ENCODE results near the gene CPSF4.
A peak's percentile ranks its signal among the peaks of the same experiment; 100 is the strongest.
"Not testable (repeated sequence)": the region's sequence is repeated elsewhere in the genome, so short reads cannot be mapped to it uniquely, and the experiment has no call there.

The CPSF4 gene

DNA sequence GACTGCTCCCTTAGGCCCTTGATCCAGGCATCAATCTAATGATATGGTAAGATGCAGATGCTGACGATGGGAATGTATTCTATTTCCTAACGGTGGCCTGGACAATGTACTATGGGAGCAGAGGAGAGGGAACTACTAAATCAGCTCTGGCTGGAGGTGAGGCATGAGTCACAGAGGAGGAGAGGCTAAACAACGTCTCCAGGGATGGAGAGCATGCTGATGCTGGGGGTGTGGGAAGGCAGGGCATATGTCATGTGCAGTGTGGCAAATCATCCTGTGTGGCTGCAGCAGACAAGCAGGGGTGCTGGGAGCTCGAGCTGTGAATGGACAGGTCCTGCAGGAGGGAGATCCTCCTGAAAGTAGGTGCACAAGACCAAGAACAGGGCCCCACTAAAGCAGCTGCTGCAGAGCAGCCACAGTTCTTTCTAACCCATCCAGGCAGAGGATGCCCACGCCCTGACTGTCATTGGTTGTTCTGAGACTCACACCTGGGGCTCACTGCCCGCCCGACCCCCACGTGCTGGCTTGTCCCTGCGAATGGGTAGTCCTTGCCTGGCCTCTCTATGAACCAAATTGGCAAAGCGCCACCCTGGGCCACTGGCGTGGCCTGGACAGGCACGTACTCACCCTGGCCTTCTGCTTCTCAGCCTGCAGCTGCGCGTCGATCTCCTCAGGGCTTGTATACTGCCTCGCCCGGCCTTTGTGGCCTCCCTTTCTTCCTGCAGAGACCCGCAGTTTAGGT, 34.3 kb upstream of the CPSF4 start:
- DNase-seq (ENCODE audit: low read depth, low spot score): no peak
- H3K27ac ChIP-seq: no peak overlapping the region
- no peak overlapping the region for H3K9ac ChIP-seq (ENCODE audit: insufficient read length)
- no peaks in the 10 kb centered on the region for H3K9me3 ChIP-seq (ENCODE audit: low read depth, low read length)
- no peak overlapping the region for H3K4me3 ChIP-seq
- peaks cover 52% of the 10 kb centered on the region for H3K36me3 ChIP-seq (ENCODE audit: insufficient read depth, low read length)
- TF ChIP-seq FOXP2 (optimal IDR thresholded peaks at IDR 0.05; ENCODE audit: control extremely low read depth, extremely low read length, insufficient read depth) (no peak), POLR2AphosphoS5 (IDR thresholded peaks at IDR 0.05; ENCODE audit: borderline replicate concordance, low read depth, low read length) (peak; percentile 15; the same call in 1 of the 2 replicates), EZH2 (IDR thresholded peaks at IDR 0.05) (no peak)

GRCh38 chr7:99404977-99405320, 33.8 kb upstream of the CPSF4 start:
- H3K4me3 ChIP-seq: no peak overlapping the region
- TF ChIP-seq FOXP2 (optimal IDR thresholded peaks at IDR 0.05; ENCODE audit: control extremely low read depth, extremely low read length, insufficient read depth): no peak
- TF ChIP-seq EZH2 (IDR thresholded peaks at IDR 0.05): no peak
- no peak for TF ChIP-seq POLR2AphosphoS5 (IDR thresholded peaks at IDR 0.05; ENCODE audit: borderline replicate concordance, low read depth, low read length)
- no peak for DNase-seq (ENCODE audit: low read depth, low spot score)
- no peak overlapping the region for H3K27ac ChIP-seq
- no peaks in the 10 kb centered on the region for H3K9me3 ChIP-seq (ENCODE audit: low read depth, low read length)
- peaks cover 48% of the 10 kb centered on the region for H3K36me3 ChIP-seq (ENCODE audit: insufficient read depth, low read length)
- no peak overlapping the region for H3K9ac ChIP-seq (ENCODE audit: insufficient read length)

DNA sequence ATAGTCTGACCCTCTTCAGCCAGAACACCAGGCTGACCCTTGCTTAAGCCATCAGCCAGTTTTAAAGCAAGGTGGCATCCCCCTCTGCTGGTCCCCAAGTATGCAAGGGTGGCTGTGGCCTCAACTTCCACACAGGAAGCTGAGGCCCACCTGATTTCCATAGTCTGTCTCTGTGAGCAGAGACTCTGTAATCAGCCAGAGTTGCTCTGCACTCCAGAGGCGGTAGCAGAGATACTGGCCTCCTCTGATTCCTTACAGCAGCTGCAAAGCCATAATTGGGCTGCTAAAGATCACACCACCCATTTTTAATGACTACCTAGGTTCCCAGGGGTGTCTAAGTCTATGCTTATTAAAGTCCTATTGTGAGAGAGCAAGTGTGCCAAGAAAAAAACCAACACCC, 32.2 kb upstream of the CPSF4 start:
- TF ChIP-seq FOXP2 (optimal IDR thresholded peaks at IDR 0.05; ENCODE audit: control extremely low read depth, extremely low read length, insufficient read depth): no peak
- TF ChIP-seq EZH2 (IDR thresholded peaks at IDR 0.05): no peak
- TF ChIP-seq POLR2AphosphoS5 (IDR thresholded peaks at IDR 0.05; ENCODE audit: borderline replicate concordance, low read depth, low read length): no peak
- no peak for DNase-seq (ENCODE audit: low read depth, low spot score)
- Histone ChIP-seq H3K9me3 (ENCODE audit: low read depth, low read length) (no peaks in the 10 kb centered on the region), H3K27ac (peak overlapping the region; percentile 99), H3K4me3 (peak overlapping the region; percentile 96), H3K36me3 (ENCODE audit: insufficient read depth, low read length) (peaks cover 47% of the 10 kb centered on the region), H3K9ac (ENCODE audit: insufficient read length) (peak overlapping the region; percentile 100)

DNA sequence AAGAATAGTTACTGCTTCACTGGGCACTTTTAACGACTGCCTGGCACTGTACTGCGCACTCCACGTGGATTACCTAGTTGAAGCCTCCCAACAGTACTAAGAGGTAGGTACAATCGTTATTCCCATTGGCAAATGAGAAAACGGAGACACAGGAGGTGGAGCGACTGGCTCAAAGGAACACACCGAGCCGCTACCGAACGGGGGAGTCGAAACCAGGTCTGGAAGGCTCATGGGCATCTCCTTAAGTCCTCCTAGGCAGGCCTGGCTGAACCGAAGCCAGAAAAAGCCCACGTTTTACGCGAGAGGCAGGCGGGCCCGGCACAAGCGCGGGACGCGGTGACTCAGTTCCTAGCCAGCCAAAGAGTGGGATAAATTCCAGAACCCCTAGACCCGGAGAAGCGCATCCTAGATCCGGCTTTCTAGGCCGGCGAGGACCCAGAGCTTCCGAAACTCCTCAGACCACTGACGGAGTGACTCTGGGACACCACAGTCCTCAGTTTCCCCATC, 30.8 kb upstream of the CPSF4 start:
- no peak for TF ChIP-seq FOXP2 (optimal IDR thresholded peaks at IDR 0.05; ENCODE audit: control extremely low read depth, extremely low read length, insufficient read depth)
- no peak for DNase-seq (ENCODE audit: low read depth, low spot score)
- Histone ChIP-seq H3K36me3 (ENCODE audit: insufficient read depth, low read length) (peaks cover 48% of the 10 kb centered on the region), H3K9me3 (ENCODE audit: low read depth, low read length) (no peaks in the 10 kb centered on the region), H3K4me3 (peak overlapping the region; percentile 96), H3K27ac (peak overlapping the region; percentile 99), H3K9ac (ENCODE audit: insufficient read length) (peak overlapping the region; percentile 100)

DNA sequence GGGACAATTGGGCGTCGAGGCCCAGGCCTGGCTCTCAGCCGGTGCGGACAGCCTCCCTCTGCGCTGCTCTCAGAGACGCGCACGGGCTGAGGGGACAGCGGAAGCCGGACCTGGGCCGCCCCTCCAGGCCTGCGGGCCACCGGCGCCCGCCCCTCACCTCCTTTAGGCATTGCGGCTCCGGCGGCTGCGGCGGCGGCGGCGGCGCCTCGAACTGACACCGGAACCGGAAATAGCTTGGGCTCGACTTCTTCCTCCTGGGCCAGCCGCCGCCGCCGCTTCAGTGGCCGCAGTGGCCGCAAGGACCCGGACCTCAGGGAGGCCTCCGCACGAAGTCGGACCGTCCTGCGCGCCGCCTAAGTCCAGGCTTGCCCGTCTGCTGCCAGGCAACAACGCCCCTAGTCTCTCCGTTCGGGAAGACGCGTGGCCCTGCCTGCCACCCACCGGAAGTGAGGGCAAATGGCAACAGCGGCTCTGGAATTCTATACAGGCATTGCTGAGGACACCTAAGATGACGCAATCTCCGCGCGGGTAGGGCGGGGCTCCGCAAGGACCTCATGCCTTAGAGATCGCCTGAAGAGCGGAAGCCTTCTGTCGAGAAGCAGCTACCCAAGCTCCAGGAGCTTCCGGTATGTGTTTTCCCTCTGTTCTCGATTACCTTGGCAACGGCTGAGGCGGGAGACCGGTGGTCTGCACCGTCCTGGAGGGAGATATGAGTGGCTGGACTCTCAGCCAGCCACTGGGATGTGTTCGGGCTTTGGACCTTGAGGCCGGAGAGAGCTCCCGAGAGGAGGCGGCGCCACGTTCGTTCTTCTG, 30.2 kb upstream of the CPSF4 start, which contains the start of the genes BUD31 and PDAP1:
TSS of gene BUD31 (plus strand) at position 591 of the 813 bp plus-strand sequence. CDS start 2,124 bp downstream, outside the sequence.
TSS of gene PDAP1 (minus strand) at position 219 of the 813 bp plus-strand sequence. CDS start at position 170, 49 bp downstream.
- peak; percentile 96 for DNase-seq (ENCODE audit: low read depth, low spot score)
- H3K27ac ChIP-seq: peak within 1 kb of the TSS; percentile 99
- H3K9me3 ChIP-seq (ENCODE audit: low read depth, low read length): no peaks in the 10 kb centered on the region
- H3K36me3 ChIP-seq (ENCODE audit: insufficient read depth, low read length): peaks cover 48% of the 10 kb centered on the region
- H3K4me3 ChIP-seq: peak within 1 kb of the TSS; percentile 96
- TF ChIP-seq EZH2 (IDR thresholded peaks at IDR 0.05) (no peak), FOXP2 (optimal IDR thresholded peaks at IDR 0.05; ENCODE audit: control extremely low read depth, extremely low read length, insufficient read depth) (peak; percentile 59), POLR2AphosphoS5 (IDR thresholded peaks at IDR 0.05; ENCODE audit: borderline replicate concordance, low read depth, low read length) (peak; percentile 95)
- H3K9ac ChIP-seq (ENCODE audit: insufficient read length): peak within 1 kb of the TSS; percentile 100

GRCh38 chr7:99409192-99409572, 29.6 kb upstream of the CPSF4 start:
- Histone ChIP-seq H3K9me3 (ENCODE audit: low read depth, low read length) (no peaks in the 10 kb centered on the region), H3K9ac (ENCODE audit: insufficient read length) (peak overlapping the region; percentile 100), H3K4me3 (peak overlapping the region; percentile 96), H3K27ac (peak overlapping the region; percentile 99), H3K36me3 (ENCODE audit: insufficient read depth, low read length) (peaks cover 44% of the 10 kb centered on the region)
- no peak for TF ChIP-seq POLR2AphosphoS5 (IDR thresholded peaks at IDR 0.05; ENCODE audit: borderline replicate concordance, low read depth, low read length)
- no peak for TF ChIP-seq FOXP2 (optimal IDR thresholded peaks at IDR 0.05; ENCODE audit: control extremely low read depth, extremely low read length, insufficient read depth)
- TF ChIP-seq EZH2 (IDR thresholded peaks at IDR 0.05): no peak
- DNase-seq (ENCODE audit: low read depth, low spot score): no peak

DNA sequence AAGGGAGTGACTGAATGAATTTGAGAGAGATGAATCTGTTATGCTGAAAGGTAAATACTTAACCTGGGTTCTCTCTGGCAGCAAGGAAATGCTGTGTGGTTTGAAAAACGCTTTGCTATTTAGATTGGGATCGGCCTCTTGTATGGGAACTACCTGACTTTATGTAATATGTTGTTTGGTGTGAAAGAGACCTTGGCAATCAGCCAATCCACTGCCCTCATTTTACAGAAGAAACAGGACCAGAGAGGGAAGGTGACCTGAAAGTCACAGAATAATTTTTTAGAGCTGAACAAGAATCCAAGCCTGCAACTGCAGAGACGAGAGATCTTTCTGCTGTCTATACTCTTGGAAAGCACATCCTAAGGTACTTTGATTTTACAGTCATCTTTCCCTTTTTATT, 28.9 kb upstream of the CPSF4 start:
- peak overlapping the region; percentile 96 for H3K4me3 ChIP-seq
- H3K27ac ChIP-seq: no peak overlapping the region
- DNase-seq (ENCODE audit: low read depth, low spot score): no peak
- H3K9me3 ChIP-seq (ENCODE audit: low read depth, low read length): no peaks in the 10 kb centered on the region
- peak overlapping the region; percentile 100 for H3K9ac ChIP-seq (ENCODE audit: insufficient read length)
- H3K36me3 ChIP-seq (ENCODE audit: insufficient read depth, low read length): peaks cover 42% of the 10 kb centered on the region
- no peak for TF ChIP-seq FOXP2 (optimal IDR thresholded peaks at IDR 0.05; ENCODE audit: control extremely low read depth, extremely low read length, insufficient read depth)
- no peak for TF ChIP-seq POLR2AphosphoS5 (IDR thresholded peaks at IDR 0.05; ENCODE audit: borderline replicate concordance, low read depth, low read length)

- DNase-seq (ENCODE audit: low read depth, low spot score): no peak
- Histone ChIP-seq H3K36me3 (ENCODE audit: insufficient read depth, low read length) (peaks cover 47% of the 10 kb centered on the region), H3K4me3 (peak overlapping the region; percentile 96), H3K9me3 (ENCODE audit: low read depth, low read length) (no peaks in the 10 kb centered on the region), H3K27ac (no peak overlapping the region), H3K9ac (ENCODE audit: insufficient read length) (no peak overlapping the region)
- TF ChIP-seq POLR2AphosphoS5 (IDR thresholded peaks at IDR 0.05; ENCODE audit: borderline replicate concordance, low read depth, low read length) (no peak), EZH2 (IDR thresholded peaks at IDR 0.05) (no peak), FOXP2 (optimal IDR thresholded peaks at IDR 0.05; ENCODE audit: control extremely low read depth, extremely low read length, insufficient read depth) (no peak)
Measured at GRCh38 chr7:99410635-99411034, 28.1 kb upstream of the CPSF4 start.

DNA sequence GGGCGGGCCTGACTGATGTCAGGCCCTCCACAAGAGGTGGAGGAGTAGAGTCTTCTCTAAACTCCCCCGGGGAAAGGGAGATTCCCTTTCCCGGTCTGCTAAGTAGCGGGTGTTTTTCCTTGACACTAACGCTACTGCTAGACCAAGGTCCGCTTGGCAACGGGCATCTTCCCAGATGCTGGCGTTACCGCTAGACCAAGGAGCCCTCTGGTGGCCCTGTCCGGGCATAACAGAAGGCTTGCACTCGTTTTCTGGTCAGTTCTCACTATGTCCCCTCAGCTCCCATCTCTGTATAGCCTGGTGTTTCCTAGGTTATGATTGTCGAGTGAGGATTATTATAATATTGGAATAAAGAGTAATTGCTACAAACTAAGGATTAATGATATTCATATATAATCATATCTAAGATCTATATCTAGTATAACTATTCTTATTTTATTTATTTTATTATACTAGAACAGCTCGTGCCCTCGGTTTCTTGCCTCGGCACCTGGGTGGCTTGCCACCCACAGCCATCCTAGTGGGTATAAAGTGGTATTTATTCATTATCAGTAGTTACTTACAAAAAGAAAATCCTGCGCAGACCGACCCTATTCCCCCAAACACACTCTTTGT, 23.1 kb upstream of the CPSF4 start:
- not testable (repeated sequence) for H3K9ac ChIP-seq (ENCODE audit: insufficient read length); H3K4me3 ChIP-seq; DNase-seq (ENCODE audit: low read depth, low spot score); H3K9me3 ChIP-seq (ENCODE audit: low read depth, low read length); H3K27ac ChIP-seq
- peaks cover 84% of the 10 kb centered on the region for H3K36me3 ChIP-seq (ENCODE audit: insufficient read depth, low read length)

Measured in SK-N-MC (cell line).